Measurements from ENCODE around the gene USP6.
A peak's percentile ranks its signal among the peaks of the same experiment; 100 is the strongest.
"Not testable (repeated sequence)": the region's sequence is repeated elsewhere in the genome, so short reads cannot be mapped to it uniquely, and the experiment has no call there.

Gene USP6

DNA sequence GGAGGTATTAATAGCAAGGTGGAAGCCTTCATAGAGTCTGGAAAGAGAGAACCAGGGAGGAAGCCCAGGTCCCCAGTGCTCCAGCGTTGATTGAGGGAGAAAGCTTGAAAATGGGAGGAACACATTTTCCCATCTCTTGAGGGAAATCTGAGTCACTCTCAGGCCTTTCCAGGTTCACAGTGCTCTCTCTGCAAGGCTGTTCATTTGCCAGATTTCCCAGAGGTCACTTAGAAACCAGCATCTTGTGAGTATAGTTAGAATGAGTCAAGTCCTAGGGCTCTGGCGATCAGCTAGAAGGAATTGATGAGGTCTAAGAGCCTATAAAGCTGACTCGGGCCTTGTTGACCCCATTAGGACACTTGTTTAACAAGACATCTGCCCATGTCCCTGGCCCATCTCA is 93.6 kb downstream of the USP6 start:
- TF ChIP-seq, protein P1, sequence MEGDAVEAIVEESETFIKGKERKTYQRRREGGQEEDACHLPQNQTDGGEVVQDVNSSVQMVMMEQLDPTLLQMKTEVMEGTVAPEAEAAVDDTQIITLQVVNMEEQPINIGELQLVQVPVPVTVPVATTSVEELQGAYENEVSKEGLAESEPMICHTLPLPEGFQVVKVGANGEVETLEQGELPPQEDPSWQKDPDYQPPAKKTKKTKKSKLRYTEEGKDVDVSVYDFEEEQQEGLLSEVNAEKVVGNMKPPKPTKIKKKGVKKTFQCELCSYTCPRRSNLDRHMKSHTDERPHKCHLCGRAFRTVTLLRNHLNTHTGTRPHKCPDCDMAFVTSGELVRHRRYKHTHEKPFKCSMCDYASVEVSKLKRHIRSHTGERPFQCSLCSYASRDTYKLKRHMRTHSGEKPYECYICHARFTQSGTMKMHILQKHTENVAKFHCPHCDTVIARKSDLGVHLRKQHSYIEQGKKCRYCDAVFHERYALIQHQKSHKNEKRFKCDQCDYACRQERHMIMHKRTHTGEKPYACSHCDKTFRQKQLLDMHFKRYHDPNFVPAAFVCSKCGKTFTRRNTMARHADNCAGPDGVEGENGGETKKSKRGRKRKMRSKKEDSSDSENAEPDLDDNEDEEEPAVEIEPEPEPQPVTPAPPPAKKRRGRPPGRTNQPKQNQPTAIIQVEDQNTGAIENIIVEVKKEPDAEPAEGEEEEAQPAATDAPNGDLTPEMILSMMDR (conservative IDR thresholded peaks at IDR 0.05): no peak
- H3K27ac ChIP-seq: no peak overlapping the region

DNA sequence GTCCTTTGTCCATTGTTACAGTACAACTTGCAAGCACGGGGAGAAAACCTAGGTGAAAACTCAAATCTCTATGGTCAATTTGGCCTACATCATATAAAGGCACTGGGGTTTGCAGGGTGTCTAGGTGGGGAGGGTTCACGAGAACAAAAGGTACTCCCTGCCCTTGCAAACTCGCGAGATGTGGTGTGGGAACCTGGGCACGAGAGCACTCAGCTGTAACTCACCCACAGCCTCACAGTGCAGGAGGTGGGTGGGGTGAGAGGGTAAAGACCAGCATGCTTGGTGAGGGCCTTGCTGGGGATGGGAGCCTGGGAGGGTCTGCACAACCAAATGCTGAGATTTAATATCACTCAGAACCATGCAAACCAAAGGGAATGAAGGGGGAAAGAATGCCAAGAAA is 94.3 kb downstream of the USP6 start:
- peak overlapping the region; percentile 75; the same call in 1 of the 2 replicates for H3K27ac ChIP-seq
- TF ChIP-seq, protein P1 (conservative IDR thresholded peaks at IDR 0.05): no peak

DNA sequence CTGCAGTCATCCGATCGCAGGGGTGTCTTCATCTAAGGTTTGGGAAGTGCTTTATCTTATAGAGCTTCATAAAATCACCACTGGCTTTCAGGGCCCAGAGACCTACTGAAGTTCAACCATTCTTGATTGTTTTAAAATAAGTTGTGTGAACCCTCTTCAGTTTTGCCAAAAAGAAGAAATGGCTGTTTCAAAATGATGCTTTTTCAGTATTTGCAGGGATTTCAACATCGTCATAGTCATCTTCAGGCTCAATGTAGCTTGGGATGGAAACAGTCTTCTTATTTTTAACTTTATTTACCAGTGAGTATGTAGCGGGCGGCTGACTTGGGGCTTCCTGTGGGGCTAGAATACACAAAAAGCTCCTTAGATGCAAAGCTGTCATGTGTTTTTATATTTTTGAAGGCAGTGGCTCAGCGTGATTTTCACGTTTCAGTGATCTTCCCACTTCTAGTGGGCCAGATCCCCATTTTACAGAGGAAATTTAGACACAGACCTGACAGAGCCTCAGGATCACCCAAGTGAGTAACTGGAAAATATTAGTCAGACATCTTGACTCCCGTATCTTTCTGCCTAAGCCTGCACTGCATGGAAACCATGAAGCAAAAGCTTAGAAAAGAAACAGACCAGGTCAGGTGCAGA is 94.9 kb downstream of the USP6 start:
- H3K27ac ChIP-seq: peak overlapping the region; percentile 75
- TF ChIP-seq, protein P1 (conservative IDR thresholded peaks at IDR 0.05): no peak

DNA sequence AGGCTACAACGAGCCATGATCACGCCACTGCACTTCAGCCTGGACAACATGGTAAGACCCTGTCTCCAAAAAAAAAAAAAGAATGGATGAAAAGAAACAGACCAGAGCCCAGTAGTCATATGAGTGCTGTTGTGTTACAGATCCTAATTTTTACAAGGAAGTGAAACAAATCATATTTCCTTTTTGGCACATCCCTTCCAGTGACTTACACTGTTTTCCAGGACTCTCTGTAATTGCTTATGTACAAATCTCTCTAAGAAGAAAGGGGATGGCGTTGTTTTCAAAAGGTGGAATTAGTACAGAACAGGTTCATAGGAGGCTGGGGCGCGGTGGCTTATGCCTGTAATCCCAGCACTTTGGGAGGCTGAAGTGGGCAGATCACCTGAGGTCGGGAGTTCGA is 95.6 kb downstream of the USP6 start:
- peak overlapping the region; percentile 75 for H3K27ac ChIP-seq
- TF ChIP-seq, protein P1 (conservative IDR thresholded peaks at IDR 0.05): no peak

DNA sequence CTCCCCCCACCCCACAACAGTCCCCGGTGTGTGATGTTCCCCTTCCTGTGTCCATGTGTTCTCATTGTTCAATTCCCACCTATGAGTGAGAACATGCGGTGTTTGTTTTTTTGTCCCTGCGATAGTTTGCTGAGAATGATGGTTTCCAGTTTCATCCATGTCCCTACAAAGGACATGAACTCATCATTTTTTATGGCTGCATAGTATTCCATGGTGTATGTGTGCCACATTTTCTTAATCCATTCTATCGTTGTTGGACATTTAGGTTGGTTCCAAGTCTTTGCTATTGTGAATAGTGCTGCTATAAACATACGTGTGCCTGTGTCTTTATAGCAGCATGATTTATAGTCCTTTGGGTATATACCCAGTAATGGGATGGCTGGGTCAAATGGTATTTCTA is 101.7 kb downstream of the USP6 start:
- H3K27ac ChIP-seq: not testable (repeated sequence)

DNA sequence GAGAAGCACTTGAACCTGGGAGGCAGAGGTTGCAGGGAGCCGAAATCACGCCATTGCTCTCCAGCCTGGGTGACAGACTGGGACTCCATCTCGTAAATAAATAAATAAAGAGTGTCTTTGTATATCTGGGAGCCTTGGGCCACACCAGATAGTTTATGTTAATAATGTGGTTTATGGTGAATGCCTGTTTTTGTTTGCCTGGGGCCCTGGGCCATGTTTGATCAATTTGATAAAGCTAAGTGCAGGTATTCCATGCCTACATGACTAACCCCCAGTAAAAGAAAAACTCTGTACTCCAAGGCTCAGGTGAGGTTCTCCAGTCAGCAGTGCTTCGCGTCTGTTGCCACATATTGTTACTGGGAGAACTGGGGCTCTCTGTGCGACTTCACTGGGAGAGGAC is 103.7 kb downstream of the USP6 start:
- H3K27ac ChIP-seq: no peak overlapping the region
- TF ChIP-seq, protein P1 (conservative IDR thresholded peaks at IDR 0.05): no peak

DNA sequence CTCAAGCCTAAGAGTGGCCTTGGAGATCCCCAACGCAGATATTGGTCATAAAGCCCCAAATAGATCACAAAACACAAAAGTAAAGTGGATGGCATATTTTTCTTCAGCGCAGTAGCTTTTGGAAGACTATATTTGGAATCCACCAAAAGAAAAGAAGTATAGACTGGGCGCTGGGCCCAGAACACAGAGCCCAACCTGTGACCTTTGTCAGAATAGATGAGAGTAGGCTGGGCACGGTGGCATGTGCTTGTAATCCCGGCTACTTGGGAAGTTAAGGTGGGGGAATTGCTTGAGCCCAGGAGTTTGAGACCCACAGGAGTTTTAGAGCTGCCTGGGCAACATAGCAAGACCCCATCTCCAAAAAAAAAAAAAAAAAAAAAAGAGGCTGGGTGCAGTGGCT is 104.2 kb downstream of the USP6 start:
- TF ChIP-seq, protein P1 (conservative IDR thresholded peaks at IDR 0.05): no peak
- no peak overlapping the region for H3K27ac ChIP-seq

DNA sequence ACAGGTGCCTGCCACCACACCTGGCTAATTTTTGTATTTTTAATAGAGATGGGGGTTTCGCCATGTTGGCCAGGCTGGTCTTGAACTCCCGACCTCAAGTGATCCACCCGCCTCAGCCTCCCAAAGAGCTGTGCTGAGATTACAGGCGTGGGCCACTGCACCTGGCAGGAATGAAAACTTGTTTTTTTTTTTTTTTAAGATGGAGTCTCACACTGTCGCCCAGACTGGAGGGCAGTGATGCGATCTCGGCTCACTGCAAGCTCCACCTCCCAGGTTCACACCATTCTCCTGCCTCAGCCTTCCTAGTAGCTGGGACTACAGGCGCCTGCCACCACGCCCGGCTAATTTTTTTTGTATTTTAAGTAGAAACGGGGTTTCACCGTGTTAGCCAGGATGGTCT is 106.1 kb downstream of the USP6 start:
- H3K27ac ChIP-seq: not testable (repeated sequence)
